Karpas-422 (cell line): ENCODE results near the gene ADAT3. TPM values are rescaled to one million over a fixed set of nuclear protein-coding genes. Genes with fewer than 3 reads are reported as not detected.

ENCODE experiments used
- DNase-seq: peaks from one replicate; pipeline ENCODE4 v3.0.0-alpha.2; 2015
- H2AFZ ChIP-seq: fragments of 200-600 bp; sonication (generic); 2 replicates; pipeline ENCODE4 v1.6.1; 2014; ENCODE audit warnings: antibody characterized with exemption, low read length, mixed read lengths
- H3K27ac ChIP-seq: fragments of 200-600 bp; sonication (generic); 2 replicates; pipeline ENCODE4 v1.5.1; 2014; ENCODE audit warnings: mild to moderate bottlenecking, low read length, moderate library complexity
- H3K27me3 ChIP-seq: fragments of 200-600 bp; sonication (generic); 2 replicates; pipeline ENCODE4 v1.6.1; 2014; ENCODE audit warnings: low read length, mixed read lengths
- H3K36me3 ChIP-seq: fragments of 200-600 bp; sonication (generic); 2 replicates; pipeline ENCODE4 v1.6.1; 2014; ENCODE audit warnings: low read length, mixed read lengths; ENCODE audit not compliant: insufficient read depth
- H3K4me1 ChIP-seq: fragments of 200-600 bp; sonication (generic); 2 replicates; pipeline ENCODE4 v1.6.1; 2014; ENCODE audit warnings: mild to moderate bottlenecking, low read length, mixed read lengths
- H3K4me2 ChIP-seq: fragments of 200-600 bp; sonication (generic); 2 replicates; pipeline ENCODE4 v1.6.1; 2014; ENCODE audit warnings: low read length, low read depth, mild to moderate bottlenecking; ENCODE audit not compliant: poor library complexity, severe bottlenecking
- H3K4me3 ChIP-seq: fragments of 200-600 bp; sonication (generic); 2 replicates; pipeline ENCODE4 v1.5.1; 2014; ENCODE audit warnings: mild to moderate bottlenecking, antibody characterized with exemption, low read length, mixed read lengths
- H3K79me2 ChIP-seq: fragments of 200-600 bp; sonication (generic); 2 replicates; pipeline ENCODE4 v1.6.1; 2014; ENCODE audit warnings: mild to moderate bottlenecking, low read length, mixed read lengths
- H3K9ac ChIP-seq: fragments of 200-600 bp; sonication (generic); 2 replicates; pipeline ENCODE4 v1.6.0; 2014; ENCODE audit warnings: low read length
- H3K9me2 ChIP-seq: fragments of 200-600 bp; sonication (generic), shearing (Covaris generic); replicated peaks from 2 replicates; pipeline ENCODE4 v1.6.0; 2014; ENCODE audit warnings: mild to moderate bottlenecking, low read length, moderate library complexity; ENCODE audit not compliant: insufficient read depth
- H3K9me3 ChIP-seq: fragments of 300-700, 200-600 bp; sonication (generic); 2 replicates; pipeline ENCODE4 v1.6.1; 2014; ENCODE audit warnings: low read length, mixed read lengths
- H4K20me1 ChIP-seq: fragments of 200-600 bp; sonication (generic); 2 replicates; pipeline ENCODE4 v1.6.1; 2014; ENCODE audit warnings: mild to moderate bottlenecking, antibody characterized with exemption, low read length, low read depth; ENCODE audit not compliant: insufficient read depth
- total RNA-seq: library from RNA; depleted of rRNA; stranded (reverse); fragments of >200 nt; shearing (Covaris generic); gene quantifications from 2 replicates; pipeline ENCODE4 v1.2.3, GENCODE V29; 2014; ENCODE audit warnings: low replicate concordance

ADAT3 gene
- total RNA-seq, 1 experiment from 2014 or later = 1.2 TPM

DNA sequence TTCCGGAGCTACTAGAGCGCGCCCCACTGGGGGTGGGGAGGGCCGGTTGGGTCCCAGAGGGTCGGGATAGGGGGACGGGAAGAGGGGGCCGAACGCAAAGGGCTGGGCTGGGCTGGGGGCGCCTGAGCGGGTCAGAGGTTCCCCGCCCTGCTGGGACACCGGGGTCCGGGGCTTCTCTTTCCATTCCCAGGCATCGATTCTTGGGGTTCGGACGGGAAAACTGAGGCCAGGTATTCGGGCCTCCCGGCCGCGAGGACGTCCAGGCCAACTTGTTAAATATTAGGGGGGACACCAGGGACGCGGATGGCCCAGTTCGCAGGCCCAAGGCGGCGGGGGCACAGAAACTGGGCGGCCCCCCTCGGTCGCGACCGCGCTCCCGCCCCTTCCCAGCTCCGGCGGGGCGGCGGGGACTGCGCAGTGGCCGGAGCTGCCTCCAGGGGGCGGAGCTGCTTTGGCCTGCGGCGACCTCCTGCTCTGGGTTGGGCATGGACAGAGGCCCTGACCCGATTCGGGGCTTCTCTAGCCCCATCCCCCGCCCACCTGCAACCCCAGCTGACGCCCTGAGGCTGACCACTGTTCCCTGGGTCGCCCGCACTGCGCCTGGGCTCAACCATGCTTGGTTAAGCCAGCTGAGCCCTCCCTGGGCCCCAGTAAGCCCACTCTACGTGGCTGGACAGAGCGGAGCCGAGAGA lies 40.6 kb upstream of the ADAT3 start:
- H2AFZ ChIP-seq = no peak overlapping the region
- H3K9me3 ChIP-seq = no peaks in the 10 kb centered on the region
- H3K9ac ChIP-seq = peak overlapping the region; percentile 96
- no peaks in the 10 kb centered on the region for H3K27me3 ChIP-seq
- peaks cover 25% of the 10 kb centered on the region for H3K4me1 ChIP-seq
- no peaks in the 10 kb centered on the region for H3K9me2 ChIP-seq
- H4K20me1 ChIP-seq = peaks cover 26% of the 10 kb centered on the region; the same call in 1 of the 2 replicates
- no peaks in the 10 kb centered on the region for H3K36me3 ChIP-seq
- peak overlapping the region; percentile 94 for H3K27ac ChIP-seq
- peaks cover 42% of the 10 kb centered on the region for H3K79me2 ChIP-seq
- DNase-seq = peak; percentile 89
- H3K4me3 ChIP-seq = peak overlapping the region; percentile 82
- H3K4me2 ChIP-seq = peak overlapping the region; percentile 95

DNA sequence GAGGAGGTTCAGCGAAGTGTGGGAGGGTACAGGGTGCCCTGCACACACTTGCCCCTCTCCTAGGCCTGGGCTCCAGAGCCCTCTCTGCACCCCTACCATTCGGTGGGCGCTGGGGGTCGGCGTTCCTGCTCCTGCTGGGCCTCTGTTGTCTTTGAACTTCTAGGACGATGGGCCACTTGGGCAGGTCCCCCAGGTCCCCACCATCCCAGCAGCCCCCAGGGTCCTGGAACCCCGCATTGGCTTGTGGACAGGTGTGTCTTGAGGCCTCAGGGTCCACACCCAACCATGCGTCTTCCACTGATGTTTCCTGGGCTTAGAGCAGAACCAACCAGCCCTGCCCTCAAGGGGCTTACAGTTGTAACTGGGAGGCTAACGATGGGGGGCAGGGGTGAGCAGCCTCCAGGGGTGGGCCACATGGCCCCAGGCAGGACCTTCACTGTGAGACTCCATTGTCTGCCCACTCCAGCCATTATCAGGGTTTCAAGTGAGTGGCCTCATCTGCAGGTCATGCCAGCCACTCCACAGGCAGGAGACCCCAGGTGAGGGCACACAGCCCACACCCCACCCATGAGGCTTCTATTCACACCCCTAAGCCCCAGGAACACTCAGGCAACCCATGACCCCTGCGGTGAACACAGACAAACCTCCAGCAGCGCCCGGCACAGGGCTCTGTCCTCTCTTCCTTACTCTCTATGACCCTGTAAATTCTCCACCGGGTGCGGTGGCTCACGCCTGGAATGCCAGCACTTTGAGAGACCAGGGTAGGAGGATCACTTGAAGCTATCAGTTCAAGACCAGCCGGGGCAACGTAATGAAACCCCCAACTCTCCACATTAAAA lies 39.8 kb upstream of the ADAT3 start:
- H3K4me3 ChIP-seq = peak overlapping the region; percentile 82

GRCh38 chr19:1866693-1867348 lies 38.4 kb upstream of the ADAT3 start:
- no peak overlapping the region for H3K9ac ChIP-seq
- DNase-seq = no peak
- no peaks in the 10 kb centered on the region for H3K36me3 ChIP-seq
- no peak overlapping the region for H2AFZ ChIP-seq
- H3K9me2 ChIP-seq = no peaks in the 10 kb centered on the region
- no peaks in the 10 kb centered on the region for H3K27me3 ChIP-seq
- H3K4me1 ChIP-seq = peaks cover 6% of the 10 kb centered on the region
- H3K4me3 ChIP-seq = no peak overlapping the region
- H3K4me2 ChIP-seq = no peak overlapping the region
- H3K79me2 ChIP-seq = peaks cover 30% of the 10 kb centered on the region
- no peak overlapping the region for H3K27ac ChIP-seq
- H4K20me1 ChIP-seq = peaks cover 4% of the 10 kb centered on the region; the same call in 1 of the 2 replicates
- no peaks in the 10 kb centered on the region for H3K9me3 ChIP-seq

More for the DNA sequence above, 39.8 kb upstream of the ADAT3 start:
- Histone ChIP-seq H3K4me2 (peak overlapping the region; percentile 95), H3K9ac (peak overlapping the region; percentile 96), H3K79me2 (peaks cover 34% of the 10 kb centered on the region), H3K27ac (peak overlapping the region; percentile 94), H2AFZ (no peak overlapping the region), H3K4me1 (peaks cover 18% of the 10 kb centered on the region), H3K27me3 (no peaks in the 10 kb centered on the region), H3K9me2 (no peaks in the 10 kb centered on the region), H3K36me3 (no peaks in the 10 kb centered on the region), H4K20me1 (peaks cover 18% of the 10 kb centered on the region; the same call in 1 of the 2 replicates), H3K9me3 (no peaks in the 10 kb centered on the region)
- no peak for DNase-seq

DNA sequence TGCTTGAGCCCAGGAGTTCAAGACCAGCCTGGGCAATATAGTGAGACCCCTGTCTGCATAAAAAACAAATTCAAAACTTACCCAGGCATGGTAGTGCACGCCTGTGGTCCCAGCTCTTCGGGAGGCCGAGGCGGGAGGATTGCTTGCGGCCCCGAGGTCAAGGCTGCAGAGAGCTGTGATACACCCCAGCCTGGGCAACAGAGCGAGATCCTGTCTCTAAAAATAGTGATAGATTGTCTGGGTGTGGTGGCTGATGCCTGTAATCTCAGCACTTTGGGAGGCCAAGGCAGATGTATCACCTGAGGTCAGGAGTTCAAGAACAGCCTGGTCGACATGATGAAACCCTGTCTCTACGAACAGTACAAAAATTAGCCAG lies 37.9 kb upstream of the ADAT3 start:
- no peak overlapping the region for H3K4me3 ChIP-seq
- no peak overlapping the region for H3K4me2 ChIP-seq
- no peak overlapping the region for H2AFZ ChIP-seq
- peaks cover 30% of the 10 kb centered on the region for H3K79me2 ChIP-seq
- H3K4me1 ChIP-seq = peaks cover 6% of the 10 kb centered on the region
- no peak overlapping the region for H3K9ac ChIP-seq
- H3K27me3 ChIP-seq = no peaks in the 10 kb centered on the region
- peaks cover 2% of the 10 kb centered on the region; the same call in 1 of the 2 replicates for H4K20me1 ChIP-seq
- no peaks in the 10 kb centered on the region for H3K36me3 ChIP-seq
- H3K9me2 ChIP-seq = no peaks in the 10 kb centered on the region
- no peak overlapping the region for H3K27ac ChIP-seq
- no peaks in the 10 kb centered on the region for H3K9me3 ChIP-seq
- DNase-seq = no peak

DNA sequence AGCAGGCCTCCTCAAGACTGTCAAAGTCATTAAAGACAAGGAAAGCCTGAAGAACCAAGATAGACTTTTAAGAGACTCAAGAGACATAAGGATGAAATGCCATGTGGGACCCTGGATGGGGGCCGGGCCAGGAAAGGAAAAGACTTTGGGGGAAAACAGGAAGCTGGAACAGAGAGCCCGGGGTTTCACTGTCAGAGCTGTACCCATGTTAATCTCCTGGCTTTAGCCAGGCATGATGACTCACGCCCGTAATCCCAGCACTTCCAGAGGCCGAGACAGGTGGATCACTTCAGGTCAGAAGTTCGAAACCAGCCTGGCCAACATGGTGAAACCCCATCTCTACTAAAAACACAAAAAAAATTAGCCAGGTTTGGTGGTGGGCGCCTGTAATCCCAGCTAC lies 36.2 kb upstream of the ADAT3 start:
- no peak overlapping the region for H3K4me2 ChIP-seq
- H2AFZ ChIP-seq = no peak overlapping the region
- H4K20me1 ChIP-seq = peaks cover 17% of the 10 kb centered on the region; the same call in 1 of the 2 replicates
- H3K4me3 ChIP-seq = no peak overlapping the region
- DNase-seq = no peak
- H3K36me3 ChIP-seq = no peaks in the 10 kb centered on the region; the same call in 1 of the 2 replicates
- H3K79me2 ChIP-seq = peaks cover 43% of the 10 kb centered on the region
- no peaks in the 10 kb centered on the region for H3K27me3 ChIP-seq
- no peak overlapping the region for H3K9ac ChIP-seq
- H3K9me2 ChIP-seq = no peaks in the 10 kb centered on the region
- no peak overlapping the region for H3K27ac ChIP-seq
- peaks cover 8% of the 10 kb centered on the region for H3K4me1 ChIP-seq
- H3K9me3 ChIP-seq = no peaks in the 10 kb centered on the region

DNA sequence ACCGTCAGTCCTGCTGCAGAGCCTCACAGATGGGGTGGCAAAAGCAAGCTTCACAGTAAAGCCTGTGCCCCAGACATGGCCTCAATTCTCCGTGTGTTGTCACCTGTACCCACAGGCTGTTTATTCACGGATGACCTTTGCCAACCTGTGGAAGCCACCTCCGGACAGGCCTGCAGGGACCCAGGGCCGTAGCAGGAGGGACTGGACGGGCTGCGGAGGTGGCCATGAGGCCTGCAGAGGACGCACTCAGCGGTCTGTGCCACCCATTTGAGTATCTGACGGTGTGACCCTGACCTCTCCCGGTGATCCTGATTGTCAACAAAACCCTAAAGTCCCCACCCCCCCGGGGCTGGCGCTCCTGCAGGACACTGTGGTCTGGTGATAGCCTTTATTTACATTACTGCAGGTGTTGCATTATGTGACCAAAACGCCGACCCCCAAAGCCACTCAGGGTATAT lies 34.0 kb upstream of the ADAT3 start:
- DNase-seq = no peak
- Histone ChIP-seq H3K9ac (no peak overlapping the region), H3K9me3 (no peaks in the 10 kb centered on the region), H3K4me1 (peaks cover 13% of the 10 kb centered on the region), H3K27me3 (no peaks in the 10 kb centered on the region), H3K4me2 (no peak overlapping the region), H3K9me2 (no peaks in the 10 kb centered on the region), H3K4me3 (no peak overlapping the region), H3K27ac (no peak overlapping the region), H4K20me1 (peaks cover 28% of the 10 kb centered on the region; the same call in 1 of the 2 replicates), H3K79me2 (peaks cover 55% of the 10 kb centered on the region), H3K36me3 (no peaks in the 10 kb centered on the region; the same call in 1 of the 2 replicates), H2AFZ (no peak overlapping the region)

GRCh38 chr19:1871630-1872029 lies 33.6 kb upstream of the ADAT3 start:
- DNase-seq = no peak
- Histone ChIP-seq H4K20me1 (peaks cover 28% of the 10 kb centered on the region; the same call in 1 of the 2 replicates), H3K79me2 (peaks cover 55% of the 10 kb centered on the region)

More at GRCh38 chr19:1871630-1872029, 33.6 kb upstream of the ADAT3 start:
- no peaks in the 10 kb centered on the region for H3K9me3 ChIP-seq
- no peak overlapping the region for H3K4me2 ChIP-seq
- no peak overlapping the region for H3K9ac ChIP-seq
- H3K4me1 ChIP-seq = peaks cover 17% of the 10 kb centered on the region
- H3K9me2 ChIP-seq = no peaks in the 10 kb centered on the region
- H3K27ac ChIP-seq = no peak overlapping the region
- H3K4me3 ChIP-seq = no peak overlapping the region
- no peak overlapping the region for H2AFZ ChIP-seq
- H3K36me3 ChIP-seq = no peaks in the 10 kb centered on the region; the same call in 1 of the 2 replicates
- H3K27me3 ChIP-seq = no peaks in the 10 kb centered on the region
